Measurements from ENCODE around the gene ST6GAL1.

DNA sequence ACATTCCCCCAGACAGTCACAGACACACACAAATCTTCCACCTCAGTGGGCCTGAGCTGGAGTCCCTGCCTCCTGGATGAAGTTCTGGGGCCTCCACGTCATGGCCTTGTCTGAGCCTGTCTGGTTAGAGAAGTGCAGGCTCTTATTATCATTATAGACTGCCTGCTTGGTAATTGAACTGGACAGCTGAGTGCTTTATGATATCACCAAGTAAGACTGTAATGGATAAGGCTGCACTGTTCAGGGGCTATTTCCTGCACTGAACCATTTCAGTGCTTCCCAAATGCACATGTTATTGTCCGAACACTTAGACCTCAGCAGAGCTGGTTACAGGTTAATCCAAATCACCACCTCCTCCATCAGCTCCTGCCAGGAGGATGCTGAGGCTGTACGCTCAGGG is 8.7 kb upstream of the ST6GAL1 start:
- TF ChIP-seq, protein P1, sequence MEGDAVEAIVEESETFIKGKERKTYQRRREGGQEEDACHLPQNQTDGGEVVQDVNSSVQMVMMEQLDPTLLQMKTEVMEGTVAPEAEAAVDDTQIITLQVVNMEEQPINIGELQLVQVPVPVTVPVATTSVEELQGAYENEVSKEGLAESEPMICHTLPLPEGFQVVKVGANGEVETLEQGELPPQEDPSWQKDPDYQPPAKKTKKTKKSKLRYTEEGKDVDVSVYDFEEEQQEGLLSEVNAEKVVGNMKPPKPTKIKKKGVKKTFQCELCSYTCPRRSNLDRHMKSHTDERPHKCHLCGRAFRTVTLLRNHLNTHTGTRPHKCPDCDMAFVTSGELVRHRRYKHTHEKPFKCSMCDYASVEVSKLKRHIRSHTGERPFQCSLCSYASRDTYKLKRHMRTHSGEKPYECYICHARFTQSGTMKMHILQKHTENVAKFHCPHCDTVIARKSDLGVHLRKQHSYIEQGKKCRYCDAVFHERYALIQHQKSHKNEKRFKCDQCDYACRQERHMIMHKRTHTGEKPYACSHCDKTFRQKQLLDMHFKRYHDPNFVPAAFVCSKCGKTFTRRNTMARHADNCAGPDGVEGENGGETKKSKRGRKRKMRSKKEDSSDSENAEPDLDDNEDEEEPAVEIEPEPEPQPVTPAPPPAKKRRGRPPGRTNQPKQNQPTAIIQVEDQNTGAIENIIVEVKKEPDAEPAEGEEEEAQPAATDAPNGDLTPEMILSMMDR (conservative IDR thresholded peaks at IDR 0.05; ENCODE audit: low read depth in 2 of 2), result no peak
- TF ChIP-seq STAT1 (IDR thresholded peaks at IDR 0.05; ENCODE audit: unreplicated experiment) (no peak), POLR2AphosphoS5 (IDR thresholded peaks at IDR 0.05; ENCODE audit: low read depth) (no peak)
- TF ChIP-seq, protein P2, sequence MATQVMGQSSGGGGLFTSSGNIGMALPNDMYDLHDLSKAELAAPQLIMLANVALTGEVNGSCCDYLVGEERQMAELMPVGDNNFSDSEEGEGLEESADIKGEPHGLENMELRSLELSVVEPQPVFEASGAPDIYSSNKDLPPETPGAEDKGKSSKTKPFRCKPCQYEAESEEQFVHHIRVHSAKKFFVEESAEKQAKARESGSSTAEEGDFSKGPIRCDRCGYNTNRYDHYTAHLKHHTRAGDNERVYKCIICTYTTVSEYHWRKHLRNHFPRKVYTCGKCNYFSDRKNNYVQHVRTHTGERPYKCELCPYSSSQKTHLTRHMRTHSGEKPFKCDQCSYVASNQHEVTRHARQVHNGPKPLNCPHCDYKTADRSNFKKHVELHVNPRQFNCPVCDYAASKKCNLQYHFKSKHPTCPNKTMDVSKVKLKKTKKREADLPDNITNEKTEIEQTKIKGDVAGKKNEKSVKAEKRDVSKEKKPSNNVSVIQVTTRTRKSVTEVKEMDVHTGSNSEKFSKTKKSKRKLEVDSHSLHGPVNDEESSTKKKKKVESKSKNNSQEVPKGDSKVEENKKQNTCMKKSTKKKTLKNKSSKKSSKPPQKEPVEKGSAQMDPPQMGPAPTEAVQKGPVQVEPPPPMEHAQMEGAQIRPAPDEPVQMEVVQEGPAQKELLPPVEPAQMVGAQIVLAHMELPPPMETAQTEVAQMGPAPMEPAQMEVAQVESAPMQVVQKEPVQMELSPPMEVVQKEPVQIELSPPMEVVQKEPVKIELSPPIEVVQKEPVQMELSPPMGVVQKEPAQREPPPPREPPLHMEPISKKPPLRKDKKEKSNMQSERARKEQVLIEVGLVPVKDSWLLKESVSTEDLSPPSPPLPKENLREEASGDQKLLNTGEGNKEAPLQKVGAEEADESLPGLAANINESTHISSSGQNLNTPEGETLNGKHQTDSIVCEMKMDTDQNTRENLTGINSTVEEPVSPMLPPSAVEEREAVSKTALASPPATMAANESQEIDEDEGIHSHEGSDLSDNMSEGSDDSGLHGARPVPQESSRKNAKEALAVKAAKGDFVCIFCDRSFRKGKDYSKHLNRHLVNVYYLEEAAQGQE (IDR thresholded peaks at IDR 0.05; ENCODE audit: unreplicated experiment), result no peak
